Panc1 (cell line): Measurements from ENCODE around the gene THAP8. TPM values are rescaled to one million over a fixed set of nuclear protein-coding genes. Genes with fewer than 3 reads are reported as not detected.

Source experiments
- ATAC-seq: fragments of 200-7000 bp; cut with Tn5 transposase; 2 replicates; pipeline ENCODE4 v1.9.1; 2020; ENCODE audit warnings: mild to moderate bottlenecking, moderate library complexity
- BruUV-seq: library from RNA; stranded (reverse); fragments of 400-500 nt; replicated peaks from 2 replicates; lab custom pipeline; 2021; lab: Mats Ljungman, UMichigan
- CTCF ChIA-PET: fragments of 300-600 bp; sonication (Branson Sonifier 250); formaldehyde crosslinking; loops from one replicate; lab custom pipeline; 2022; ENCODE audit warnings: antibody characterized with exemption; lab: Charles Lee
- POLR2A ChIA-PET: fragments of 300-600 bp; sonication (Branson Sonifier 250); formaldehyde crosslinking; loops from one replicate; lab custom pipeline; 2022; ENCODE audit warnings: antibody characterized with exemption; lab: Charles Lee
- DNase-seq: peaks from one replicate; pipeline ENCODE4 v3.0.0-alpha.2; 2010; ENCODE audit warnings: low read depth, low spot score
- H3K27ac ChIP-seq: 2 replicates; pipeline ENCODE4 v1.5.1; 2011; ENCODE audit warnings: mild to moderate bottlenecking, low read length, inconsistent platforms
- H3K27me3 ChIP-seq: fragments of 200-500 bp; sonication (Bioruptor generic); 2 replicates; pipeline ENCODE4 v1.6.0; 2014; ENCODE audit warnings: low read length, inconsistent platforms; ENCODE audit not compliant: control insufficient read depth, insufficient read depth
- H3K36me3 ChIP-seq: fragments of 200-500 bp; sonication (Bioruptor generic); 2 replicates; pipeline ENCODE4 v1.5.1; 2014; ENCODE audit warnings: inconsistent platforms, mild to moderate bottlenecking, low read length, moderate library complexity; ENCODE audit not compliant: control insufficient read depth, insufficient read depth
- H3K4me1 ChIP-seq: 2 replicates; pipeline ENCODE4 v1.5.1; 2011; ENCODE audit warnings: inconsistent platforms, mild to moderate bottlenecking, low read length, moderate library complexity; ENCODE audit not compliant: control insufficient read depth, insufficient read depth
- H3K4me3 ChIP-seq, 2 experiments: 2 replicates each; pipeline ENCODE4 v1.5.1; 2011 to 2012; ENCODE audit warnings: low read depth in 2 of 2, low read length in 2 of 2, mild to moderate bottlenecking in 2 of 2, inconsistent platforms in 1 of 2, moderate library complexity in 1 of 2
- H3K9me3 ChIP-seq: fragments of 200-500 bp; sonication (Bioruptor generic); 2 replicates; pipeline ENCODE4 v1.5.1; 2014; ENCODE audit warnings: low read depth, mild to moderate bottlenecking, inconsistent platforms, low read length, moderate library complexity; ENCODE audit not compliant: control insufficient read depth, insufficient read depth
- CTCF ChIP-seq: fragments of 450-650 bp; IDR thresholded peaks from 2 replicates; pipeline ENCODE4 v1.5.1; 2017; ENCODE audit warnings: mild to moderate bottlenecking
- POLR2AphosphoS5 ChIP-seq: IDR thresholded peaks from 2 replicates; pipeline ENCODE4 v1.6.1; 2012; ENCODE audit warnings: mild to moderate bottlenecking, low read depth, low read length, moderate library complexity
- REST ChIP-seq, 2 experiments: IDR thresholded peaks; 2 replicates each; pipeline ENCODE4 v1.6.1; 2011 to 2012; ENCODE audit warnings: low read depth in 2 of 2, control low read depth in 1 of 2, low read length in 1 of 2, mild to moderate bottlenecking in 1 of 2, moderate library complexity in 1 of 2; ENCODE audit not compliant: insufficient read depth in 1 of 2
- SIN3A ChIP-seq: IDR thresholded peaks from 2 replicates; pipeline ENCODE4 v1.6.1; 2012; ENCODE audit warnings: low read depth, mild to moderate bottlenecking, low read length, moderate library complexity, borderline replicate concordance; ENCODE audit not compliant: insufficient read depth
- TCF7L2 ChIP-seq: IDR thresholded peaks from 2 replicates; pipeline ENCODE4 v1.6.1; 2011; ENCODE audit warnings: mild to moderate bottlenecking, low read depth, low read length, inconsistent platforms
- in situ Hi-C: cut with HindIII; loops from 2 replicates; pipeline ENCODE4 v1.10.0; 2016; ENCODE audit warnings: low sequenced_read_pairs, low pct_unique_long_range_greater_than_20kb
- intact Hi-C: fragments of 100-400 bp; cut with micrococcal nuclease; formaldehyde crosslinking; loops from one replicate; pipeline ENCODE4 v1.10.0; 2022; ENCODE audit not compliant: unreplicated experiment
- total RNA-seq: library from RNA; stranded (reverse); gene quantifications from one replicate; pipeline ENCODE4 v1.2.1, GENCODE V29; 2021; ENCODE audit not compliant: unreplicated experiment

THAP8 gene
- total RNA-seq, 1 experiment from 2014 or later = 9.6 TPM

- no peak for ATAC-seq
- DNase-seq = no peak
- BruUV-seq = no TSS peak
- Histone ChIP-seq H3K27me3 (no peaks in the 10 kb centered on the region), H3K4me1 (peaks cover 14% of the 10 kb centered on the region), H3K36me3 (no peaks in the 10 kb centered on the region), H3K27ac (no peak overlapping the region), H3K4me3 (peak overlapping the region in 1 of 2 experiments; percentile 93; a peak in 3 of 4 replicates), H3K9me3 (no peaks in the 10 kb centered on the region)
- in situ Hi-C loops = no loop called here
- intact Hi-C loops = no loop called here
- TF ChIP-seq CTCF (no peak), TCF7L2 (no peak), REST (IDR thresholded peaks at IDR 0.05; ENCODE audit: insufficient read depth in 1 of 2, low read depth in 2 of 2, low read length in 1 of 2) (no peak), SIN3A (no peak), POLR2AphosphoS5 (no peak)
- ChIA-PET POLR2A (no interaction called here), CTCF (interaction anchor here (0.6 kb wide), 1 partner anchor 90 kb away, joined by 3 read pairs; no protein-coding TSS in a partner anchor)
These were observed 57.3 kb downstream of the THAP8 start for GRCh38 chr19:35996777-35997176.

GRCh38 chr19:35995048-35995993 is 58.8 kb downstream of the THAP8 start, which contains the start of gene SDHAF1:
TSS of gene SDHAF1 (plus strand) at chr19:35995188. CDS start at chr19:35995275, 87 bp downstream.
- ChIA-PET POLR2A (interaction anchor here (0.6 kb wide), 1 partner anchor 457 kb away, joined by 3 read pairs; no protein-coding TSS in a partner anchor), CTCF (interaction anchor here (0.6 kb wide), 1 partner anchor 46 kb away, joined by 5 read pairs; no protein-coding TSS in a partner anchor)
- no TSS peak for BruUV-seq
- no peaks in the 10 kb centered on the region for H3K9me3 ChIP-seq
- no peaks in the 10 kb centered on the region for H3K36me3 ChIP-seq
- peak within 1 kb of the TSS; percentile 82 to 93 for H3K4me3 ChIP-seq
- no peaks in the 10 kb centered on the region for H3K27me3 ChIP-seq
- peak; percentile 96 for ATAC-seq
- DNase-seq = peak; percentile 78
- peaks cover 14% of the 10 kb centered on the region for H3K4me1 ChIP-seq
- TF ChIP-seq CTCF (peak; percentile 20; the same call in 1 of the 2 replicates), SIN3A (0 out of 2 replicates have a peak, but pooled peaks have one; percentile 86), TCF7L2 (no peak), POLR2AphosphoS5 (peak; percentile 93), REST (IDR thresholded peaks at IDR 0.05; ENCODE audit: insufficient read depth in 1 of 2, low read depth in 2 of 2, low read length in 1 of 2) (0 out of 4 replicates have a peak, but pooled peaks of 1 of the 2 experiments have one; percentile 11)
- in situ Hi-C loops = no loop called here
- H3K27ac ChIP-seq = peak within 1 kb of the TSS; percentile 87
- intact Hi-C loops = no loop called here
